ENCODE data around the gene ELF3.

- TF ChIP-seq POLR2AphosphoS5 (IDR thresholded peaks at IDR 0.05; ENCODE audit: low read depth): no peak
- TF ChIP-seq EZH2phosphoT487 (IDR thresholded peaks at IDR 0.05; ENCODE audit: unreplicated experiment): no peak
- no peak for TF ChIP-seq CTCF (conservative IDR thresholded peaks at IDR 0.05; ENCODE audit: low read depth in 2 of 2)
- no peak for TF ChIP-seq REST (IDR thresholded peaks at IDR 0.05; ENCODE audit: unreplicated experiment)
- no peak for TF ChIP-seq EZH2 (IDR thresholded peaks at IDR 0.05; ENCODE audit: low read depth, unreplicated experiment)
- TF ChIP-seq ZNF462 (CRISPR knock-in tag; IDR thresholded peaks at IDR 0.05): no peak
- TF ChIP-seq JUNB (IDR thresholded peaks at IDR 0.05; ENCODE audit: unreplicated experiment): no peak
- TF ChIP-seq CREB1 (CRISPR knock-in tag; IDR thresholded peaks at IDR 0.05; ENCODE audit: low read depth): no peak
- TF ChIP-seq ETS1 (IDR thresholded peaks at IDR 0.05): no peak
Measured at GRCh38 chr1:201968202-201968925, 42.0 kb upstream of the ELF3 start.

All from GM23338 (cell line).